Liver (tissue), 9 donors: ENCODE results near the gene STOML1. TPM values are rescaled to one million over a fixed set of nuclear protein-coding genes. Genes with fewer than 3 reads are reported as not detected.

Source experiments
- DNase-seq: peaks from one replicate; pipeline ENCODE4 v3.0.0-alpha.2; 2017; ENCODE audit warnings: low spot score
- H3K27ac ChIP-seq, 2 donors: one replicate each; pipeline ENCODE4 v1.7.0; 2013; ENCODE audit warnings: inconsistent platforms in 2 of 2, low read length in 2 of 2, control low read depth in 1 of 2, low read depth in 1 of 2, mild to moderate bottlenecking in 1 of 2
- H3K27me3 ChIP-seq, 4 donors: one replicate each; pipeline versions ENCODE4 v1.6.1 to v1.7.0; 2013; ENCODE audit warnings: low read length in 3 of 4, inconsistent platforms in 1 of 4, mild to moderate bottlenecking in 1 of 4, moderate library complexity in 1 of 4; ENCODE audit not compliant: control insufficient read depth in 4 of 4, insufficient read depth in 4 of 4
- H3K36me3 ChIP-seq, 4 donors: one replicate each; pipeline versions ENCODE4 v1.6.1 to v1.7.0; 2013; ENCODE audit warnings: low read length in 3 of 4, mild to moderate bottlenecking in 3 of 4, low read depth in 1 of 4, moderate library complexity in 1 of 4; ENCODE audit not compliant: control insufficient read depth in 4 of 4, insufficient read depth in 3 of 4
- H3K4me1 ChIP-seq, 4 donors: one replicate each; pipeline versions ENCODE4 v1.6.1 to v1.7.0; 2013; ENCODE audit warnings: low read length in 3 of 4, mild to moderate bottlenecking in 3 of 4, moderate library complexity in 1 of 4; ENCODE audit not compliant: control insufficient read depth in 4 of 4, insufficient read depth in 4 of 4
- H3K4me3 ChIP-seq, 3 donors: one replicate each; pipeline versions ENCODE4 v1.6.1 to v1.7.0; 2013; ENCODE audit warnings: low read length in 3 of 3, control low read depth in 1 of 3, low read depth in 1 of 3, mild to moderate bottlenecking in 1 of 3
- H3K9ac ChIP-seq, 2 donors: one replicate each; pipeline ENCODE4 v1.7.0; 2013; ENCODE audit warnings: low read length in 2 of 2, mild to moderate bottlenecking in 2 of 2, moderate library complexity in 2 of 2, control low read depth in 1 of 2, low read depth in 1 of 2
- H3K9me3 ChIP-seq, 4 donors: one replicate each; pipeline versions ENCODE4 v1.6.1 to v1.7.0; 2013; ENCODE audit warnings: low read length in 3 of 4; ENCODE audit not compliant: control insufficient read depth in 4 of 4
- EGR1 ChIP-seq, 2 donors: IDR thresholded peaks; 2 replicates each; pipeline ENCODE4 v1.6.1; 2016 to 2018; ENCODE audit warnings: antibody characterized with exemption in 2 of 2, low read depth in 2 of 2
- FOXA1 ChIP-seq: IDR thresholded peaks from 2 replicates; pipeline ENCODE4 v1.6.1; 2016; ENCODE audit warnings: antibody characterized with exemption
- FOXA2 ChIP-seq: IDR thresholded peaks from 2 replicates; pipeline ENCODE4 v1.6.1; 2016; ENCODE audit warnings: antibody characterized with exemption
- GABPA ChIP-seq, 2 donors: IDR thresholded peaks in 1 of 2; conservative IDR thresholded peaks in 1 of 2; 2 replicates each; pipeline ENCODE4 v1.6.1; 2016; ENCODE audit warnings: antibody characterized with exemption in 2 of 2, mild to moderate bottlenecking in 1 of 2, moderate library complexity in 1 of 2
- HNF4A ChIP-seq, 2 donors: conservative IDR thresholded peaks; 2 replicates each; pipeline ENCODE4 v1.6.1; 2016; ENCODE audit warnings: antibody characterized with exemption in 2 of 2, mild to moderate bottlenecking in 2 of 2
- HNF4G ChIP-seq: IDR thresholded peaks from 2 replicates; pipeline ENCODE4 v1.6.1; 2016; ENCODE audit warnings: antibody characterized with exemption
- JUND ChIP-seq, 2 donors: IDR thresholded peaks; 2 replicates each; pipeline ENCODE4 v1.6.1; 2016; ENCODE audit warnings: antibody characterized with exemption in 2 of 2
- MAX ChIP-seq: IDR thresholded peaks from 2 replicates; pipeline ENCODE4 v1.6.1; 2016; ENCODE audit warnings: antibody characterized with exemption
- NR2F2 ChIP-seq: IDR thresholded peaks from 2 replicates; pipeline ENCODE4 v1.6.1; 2016; ENCODE audit warnings: antibody characterized with exemption
- RAD21 ChIP-seq, 2 donors: IDR thresholded peaks; 2 replicates each; pipeline ENCODE4 v1.6.1; 2016; ENCODE audit warnings: antibody characterized with exemption in 2 of 2, mild to moderate bottlenecking in 2 of 2
- RXRA ChIP-seq, 2 donors: IDR thresholded peaks; 2 replicates each; pipeline ENCODE4 v1.6.1; 2017 to 2018; ENCODE audit warnings: antibody characterized with exemption in 2 of 2, mild to moderate bottlenecking in 1 of 2
- SP1 ChIP-seq: IDR thresholded peaks from 2 replicates; pipeline ENCODE4 v1.6.1; 2018; ENCODE audit warnings: antibody characterized with exemption, mild to moderate bottlenecking
- YY1 ChIP-seq: IDR thresholded peaks from 2 replicates; pipeline ENCODE4 v1.6.1; 2016; ENCODE audit warnings: antibody characterized with exemption, mild to moderate bottlenecking
- WGBS: extraction: QIAGEN DNeasy Blood & Tissue Kit; methylation state at CpG from one replicate; pipeline ENCODE4 v1.1.7; 2013; 5-methylcytosine and 5-hydroxymethylcytosine counted together
- polyA plus RNA-seq, 2 donors: library from polyadenylated mRNA; stranded (reverse) in 1 of 2; unstranded in 1 of 2; fragments of 200-250 nt in 1 of 2; fragments of >200 nt in 1 of 2; fragmentation: Nextera tagmentation in 1 of 2; extraction: Ambion mirVana in 1 of 2; gene quantifications; one replicate each; pipeline versions ENCODE4 v1.2.1 to v1.2.3, GENCODE V29; 2013 to 2015
- total RNA-seq, 2 donors: library from RNA; depleted of rRNA; stranded (reverse); fragments of >200 nt; gene quantifications; one replicate each; pipeline ENCODE4 v1.2.3, GENCODE V29; 2014
- TF ChIP-seq, protein P1 (sequence below): fragments of 150-350 bp; IDR thresholded peaks from 2 replicates; pipeline ENCODE4 v1.5.1; 2017; ENCODE audit warnings: improper control_type of control experiment, low read depth, low read length; ENCODE audit not compliant: missing input control
- TF ChIP-seq, protein P2 (sequence below): IDR thresholded peaks from 2 replicates; pipeline ENCODE4 v1.6.1; 2016; ENCODE audit warnings: antibody characterized with exemption
- donor health status: healthy.
- donor health status: healthy.
- donor health status: healthy.
- donor health status: healthy.
- donor health status: healthy.

The STOML1 gene
- total and polyA plus RNA-seq, 4 donors: 5.4 to 9.4 (median 6.4) TPM

DNA sequence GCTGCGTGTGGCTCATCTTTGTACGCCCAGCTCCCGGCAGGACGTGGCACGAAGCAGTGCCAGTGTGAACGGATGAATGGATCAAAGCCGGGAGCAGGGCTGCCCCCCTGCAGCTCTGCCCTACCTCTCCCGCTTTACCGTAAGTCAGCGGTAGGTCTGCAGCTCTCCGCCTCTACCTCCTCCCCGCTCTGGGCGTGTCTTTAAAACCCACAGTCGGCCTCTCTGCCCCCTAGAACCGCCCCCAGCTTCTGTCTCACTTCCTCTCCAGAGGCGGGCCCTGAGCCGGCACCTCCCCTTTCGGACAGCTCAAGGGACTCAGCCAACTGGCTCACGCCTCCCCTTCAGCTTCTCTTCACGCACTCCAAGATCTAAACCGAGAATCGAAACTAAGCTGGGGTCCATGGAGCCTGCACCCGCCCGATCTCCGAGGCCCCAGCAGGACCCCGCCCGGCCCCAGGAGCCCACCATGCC, 2.4 kb upstream of the STOML1 start, which contains the start of gene PML (continued):
- TF ChIP-seq HNF4A (conservative IDR thresholded peaks at IDR 0.05) (peak; percentile 40 to 61), SP1 (peak; percentile 77), EGR1 (IDR thresholded peaks at IDR 0.05; ENCODE audit: low read depth in 2 of 2) (peak in 1 of 2 donors; percentile 41), FOXA2 (no peak), YY1 (peak; percentile 67), RXRA (IDR thresholded peaks at IDR 0.05) (peak; percentile 39 to 54), GABPA (IDR thresholded peaks at IDR 0.05 in 1 of 2, conservative IDR thresholded peaks at IDR 0.05 in 1 of 2) (peak; percentile 29 to 86), RAD21 (IDR thresholded peaks at IDR 0.05) (peak in 1 of 2 donors; percentile 24)
- TF ChIP-seq, protein P1, sequence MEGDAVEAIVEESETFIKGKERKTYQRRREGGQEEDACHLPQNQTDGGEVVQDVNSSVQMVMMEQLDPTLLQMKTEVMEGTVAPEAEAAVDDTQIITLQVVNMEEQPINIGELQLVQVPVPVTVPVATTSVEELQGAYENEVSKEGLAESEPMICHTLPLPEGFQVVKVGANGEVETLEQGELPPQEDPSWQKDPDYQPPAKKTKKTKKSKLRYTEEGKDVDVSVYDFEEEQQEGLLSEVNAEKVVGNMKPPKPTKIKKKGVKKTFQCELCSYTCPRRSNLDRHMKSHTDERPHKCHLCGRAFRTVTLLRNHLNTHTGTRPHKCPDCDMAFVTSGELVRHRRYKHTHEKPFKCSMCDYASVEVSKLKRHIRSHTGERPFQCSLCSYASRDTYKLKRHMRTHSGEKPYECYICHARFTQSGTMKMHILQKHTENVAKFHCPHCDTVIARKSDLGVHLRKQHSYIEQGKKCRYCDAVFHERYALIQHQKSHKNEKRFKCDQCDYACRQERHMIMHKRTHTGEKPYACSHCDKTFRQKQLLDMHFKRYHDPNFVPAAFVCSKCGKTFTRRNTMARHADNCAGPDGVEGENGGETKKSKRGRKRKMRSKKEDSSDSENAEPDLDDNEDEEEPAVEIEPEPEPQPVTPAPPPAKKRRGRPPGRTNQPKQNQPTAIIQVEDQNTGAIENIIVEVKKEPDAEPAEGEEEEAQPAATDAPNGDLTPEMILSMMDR: no peak

DNA sequence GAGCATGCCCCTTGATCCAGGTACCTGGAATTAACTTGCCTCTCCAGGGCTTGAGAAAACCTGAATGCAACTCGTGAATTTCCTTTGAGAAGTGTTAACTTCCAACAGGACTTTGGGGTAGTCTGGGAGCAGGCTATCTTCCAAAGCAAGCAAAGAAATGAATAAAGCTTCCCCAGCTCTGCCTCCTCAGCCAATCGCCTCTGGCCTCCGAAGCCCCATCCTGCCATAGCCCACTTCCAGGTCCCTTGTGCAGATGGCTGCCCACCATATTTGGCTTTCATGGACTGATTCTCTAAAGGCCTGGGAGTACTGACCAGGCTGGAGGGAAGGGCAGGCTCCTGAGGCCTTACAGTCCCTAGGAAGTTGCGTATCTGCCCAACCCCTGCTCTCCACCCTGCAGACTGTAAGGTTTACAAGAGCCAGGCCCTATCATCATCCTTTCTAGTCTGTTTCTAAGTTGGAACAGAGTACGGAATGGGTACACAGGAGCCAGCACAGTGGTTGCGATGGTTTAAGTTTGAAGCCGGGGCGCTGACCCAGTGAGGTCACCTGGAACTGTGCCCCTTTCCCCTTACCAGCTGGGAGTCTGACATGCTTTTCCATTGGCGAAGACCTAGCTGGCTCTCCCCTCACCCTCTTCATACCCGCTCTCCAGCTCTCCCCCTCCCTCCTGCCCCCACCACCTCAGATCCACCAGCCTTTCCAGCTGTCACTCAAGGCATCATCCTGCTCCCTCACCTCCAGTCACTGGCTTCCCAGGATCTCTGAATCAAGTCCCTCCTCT, 1.3 kb upstream of the STOML1 start:
- Histone ChIP-seq H3K9ac (no peak overlapping the region), H3K4me1 (peaks cover 9 to 55% (median 38%) of the 10 kb centered on the region in 4 donors), H3K27me3 (no peaks in the 10 kb centered on the region), H3K9me3 (no peaks in the 10 kb centered on the region), H3K4me3 (no peak overlapping the region), H3K36me3 (peaks cover 0 to 6% (median 2%) of the 10 kb centered on the region in 4 donors), H3K27ac (peak overlapping the region in 1 of 2 donors; percentile 10)
- DNase-seq: no peak
- TF ChIP-seq FOXA2 (no peak), SP1 (no peak)
- 98% methylated on average over 10 of the region's 10 CpGs for WGBS

DNA sequence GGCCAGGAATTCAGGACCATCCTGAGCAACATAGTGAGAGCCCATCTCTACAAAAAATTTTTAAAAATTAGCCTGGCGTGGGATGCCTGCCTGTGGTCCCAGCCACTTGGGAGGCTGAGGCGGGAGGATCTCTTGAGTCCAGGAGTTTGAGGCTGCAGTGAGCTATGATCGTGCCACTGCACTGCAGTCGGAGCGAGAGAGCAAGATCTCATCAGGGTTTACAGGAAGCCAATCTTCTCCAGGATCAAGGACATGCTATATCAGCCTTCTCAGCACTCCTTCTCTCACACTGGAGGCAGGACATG, 451 bp upstream of the STOML1 start:
- Histone ChIP-seq H3K9ac (no peak overlapping the region), H3K27me3 (no peaks in the 10 kb centered on the region), H3K36me3 (peaks cover 0 to under 1% (median 0%) of the 10 kb centered on the region in 4 donors), H3K9me3 (no peaks in the 10 kb centered on the region), H3K4me3 (peak overlapping the region in 2 of 3 donors; percentile 18 to 33), H3K27ac (peak overlapping the region; percentile 2 to 14), H3K4me1 (peaks cover 9 to 47% (median 34%) of the 10 kb centered on the region in 4 donors)
- DNase-seq: no peak
- TF ChIP-seq, protein P2, sequence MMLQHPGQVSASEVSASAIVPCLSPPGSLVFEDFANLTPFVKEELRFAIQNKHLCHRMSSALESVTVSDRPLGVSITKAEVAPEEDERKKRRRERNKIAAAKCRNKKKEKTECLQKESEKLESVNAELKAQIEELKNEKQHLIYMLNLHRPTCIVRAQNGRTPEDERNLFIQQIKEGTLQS: no peak
- no peak for TF ChIP-seq FOXA1
- TF ChIP-seq NR2F2: no peak
- TF ChIP-seq YY1: no peak
- no peak for TF ChIP-seq RXRA (IDR thresholded peaks at IDR 0.05)
- TF ChIP-seq GABPA (IDR thresholded peaks at IDR 0.05 in 1 of 2, conservative IDR thresholded peaks at IDR 0.05 in 1 of 2): no peak
- no peak for TF ChIP-seq JUND (IDR thresholded peaks at IDR 0.05)
- no peak for TF ChIP-seq RAD21 (IDR thresholded peaks at IDR 0.05)
- TF ChIP-seq, protein P1: no peak
- no peak for TF ChIP-seq MAX
- TF ChIP-seq HNF4G: no peak
- WGBS: 80% methylated on average over 5 of the region's 5 CpGs
